ENCODE data around the gene ZNF423.

Gene ZNF423

GRCh38 chr16:49780433-49780832 is 75.5 kb downstream of the ZNF423 start:
- DNase-seq = no peak

GRCh38 chr16:49779979-49780378 is 75.9 kb downstream of the ZNF423 start:
- DNase-seq = no peak

GRCh38 chr16:49778202-49778930 is 77.5 kb downstream of the ZNF423 start:
- DNase-seq = no peak

GRCh38 chr16:49776734-49777133 is 79.2 kb downstream of the ZNF423 start:
- DNase-seq = no peak

GRCh38 chr16:49776085-49776595 is 79.8 kb downstream of the ZNF423 start:
- DNase-seq = no peak

GRCh38 chr16:49775581-49775980 is 80.3 kb downstream of the ZNF423 start:
- no peak for DNase-seq

GRCh38 chr16:49775018-49775417 is 80.9 kb downstream of the ZNF423 start:
- no peak for DNase-seq

- no peak for DNase-seq
These were observed 82.1 kb downstream of the ZNF423 start for GRCh38 chr16:49773534-49774475.

- DNase-seq = no peak
These were observed 87.9 kb downstream of the ZNF423 start for GRCh38 chr16:49767998-49768397.

- DNase-seq = no peak
These were observed 88.5 kb downstream of the ZNF423 start for GRCh38 chr16:49767414-49767813.

- DNase-seq = no peak
These were observed 89.7 kb downstream of the ZNF423 start for GRCh38 chr16:49766225-49766624.

- no peak for DNase-seq
These were observed 92.1 kb downstream of the ZNF423 start for GRCh38 chr16:49763826-49764225.

GRCh38 chr16:49760815-49761214 is 95.1 kb downstream of the ZNF423 start:
- no peak for DNase-seq

- DNase-seq = no peak
These were observed 98.3 kb downstream of the ZNF423 start for GRCh38 chr16:49757559-49758069.

GRCh38 chr16:49756775-49757558 is 98.9 kb downstream of the ZNF423 start:
- DNase-seq = no peak

GRCh38 chr16:49755716-49756505 is 100.0 kb downstream of the ZNF423 start:
- DNase-seq = no peak

GRCh38 chr16:49755313-49755620 is 100.6 kb downstream of the ZNF423 start:
- no peak for DNase-seq

- no peak for DNase-seq
These were observed 101.2 kb downstream of the ZNF423 start for GRCh38 chr16:49754495-49755312.

- DNase-seq = no peak
These were observed 105.4 kb downstream of the ZNF423 start for GRCh38 chr16:49750341-49751000.

- no peak for DNase-seq
These were observed 106.1 kb downstream of the ZNF423 start for GRCh38 chr16:49749816-49750215.

GRCh38 chr16:49748322-49748721 is 107.6 kb downstream of the ZNF423 start:
- no peak for DNase-seq

Measured in NCI-H1417 treated with DMSO at 0.1 percent for 48 hours (cell line).